Activated CD8-positive, alpha-beta memory T cell treated with anti-CD3 and anti-CD28 coated beads for 48 hours (primary cell): ENCODE measurements around the gene INO80D.
"Not testable (repeated sequence)": the region's sequence is repeated elsewhere in the genome, so short reads cannot be mapped to it uniquely, and the experiment has no call there.

Source experiments
- DNase-seq, 3 experiments: peaks; one replicate each; pipeline ENCODE4 v3.0.0-alpha.2; 2020; ENCODE audit warnings: low read depth in 2 of 3, low spot score in 2 of 3

The INO80D gene

GRCh38 chr2:205982776-205983327 lies 103.1 kb downstream of the INO80D start:
- no peak for DNase-seq

GRCh38 chr2:205978728-205979127 lies 107.2 kb downstream of the INO80D start:
- DNase-seq, result not testable (repeated sequence)

GRCh38 chr2:205977699-205978098 lies 108.3 kb downstream of the INO80D start:
- DNase-seq, result not testable (repeated sequence)

- DNase-seq, result not testable (repeated sequence)
These were observed 108.9 kb downstream of the INO80D start for GRCh38 chr2:205976934-205977659.

GRCh38 chr2:205976120-205976814 lies 109.7 kb downstream of the INO80D start:
- no peak for DNase-seq

- DNase-seq, result no peak
These were observed 110.7 kb downstream of the INO80D start for GRCh38 chr2:205975082-205975949.

- no peak for DNase-seq
These were observed 113.9 kb downstream of the INO80D start for GRCh38 chr2:205972113-205972512.

GRCh38 chr2:205970348-205970747 lies 115.6 kb downstream of the INO80D start:
- no peak for DNase-seq

GRCh38 chr2:205969584-205969983 lies 116.4 kb downstream of the INO80D start:
- no peak for DNase-seq

GRCh38 chr2:205967391-205968075 lies 118.4 kb downstream of the INO80D start:
- DNase-seq, result no peak

- DNase-seq, result no peak
These were observed 120.3 kb downstream of the INO80D start for GRCh38 chr2:205965707-205966106.

GRCh38 chr2:205964111-205964761 lies 121.7 kb downstream of the INO80D start:
- no peak for DNase-seq

GRCh38 chr2:205959521-205959920 lies 126.5 kb downstream of the INO80D start:
- DNase-seq, result no peak

- no peak for DNase-seq
These were observed 128.4 kb downstream of the INO80D start for GRCh38 chr2:205957452-205958154.

- no peak for DNase-seq
These were observed 131.3 kb downstream of the INO80D start for GRCh38 chr2:205954707-205955106.

GRCh38 chr2:205952282-205952681 lies 133.7 kb downstream of the INO80D start:
- no peak for DNase-seq

GRCh38 chr2:205948883-205949282 lies 137.1 kb downstream of the INO80D start:
- no peak for DNase-seq

- DNase-seq, result no peak
These were observed 137.5 kb downstream of the INO80D start for GRCh38 chr2:205948496-205948837.

- peak in 2 of 3 experiments; percentile 29 to 37 for DNase-seq
These were observed 138.1 kb downstream of the INO80D start for GRCh38 chr2:205947621-205948495.
